GM19328 (cell line): ENCODE data around the gene DPP6.
A peak's percentile ranks its signal among the peaks of the same experiment; 100 is the strongest.

Experiments
- ATAC-seq: cut with Tn5 transposase; IDR thresholded peaks from one replicate; pipeline ENCODE4 v1.9.1; 2021; ENCODE audit warnings: mild to moderate bottlenecking, moderate library complexity; ENCODE audit not compliant: unreplicated experiment

The DPP6 gene

DNA sequence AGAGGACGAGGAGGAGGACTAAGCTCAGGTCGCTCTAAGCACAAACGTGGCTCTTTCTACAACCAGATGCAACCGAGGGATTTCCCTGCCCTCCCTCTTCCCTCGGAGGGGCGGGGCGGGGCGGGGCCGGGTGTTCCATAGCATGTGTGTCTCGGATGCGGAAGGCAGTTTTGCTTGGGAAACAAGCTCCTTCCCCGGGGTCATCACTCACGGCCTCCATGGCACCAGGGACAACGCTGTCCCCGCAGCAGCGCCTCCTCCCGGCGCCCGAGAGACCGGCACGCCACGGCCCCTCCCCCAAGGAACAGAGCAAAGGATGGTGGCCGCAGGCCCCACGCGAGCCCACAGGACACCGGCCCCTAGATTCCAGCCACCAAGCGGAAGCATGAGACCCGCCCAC is 840.3 kb downstream of the DPP6 start:
- no peak for ATAC-seq

GRCh38 chr7:154896076-154896475 is 843.9 kb downstream of the DPP6 start:
- ATAC-seq = no peak

- no peak for ATAC-seq
Observed at GRCh38 chr7:154898973-154899855, 847.0 kb downstream of the DPP6 start.

- ATAC-seq = no peak
Observed at GRCh38 chr7:154899862-154900261, 847.7 kb downstream of the DPP6 start.

GRCh38 chr7:154902600-154903082 is 850.4 kb downstream of the DPP6 start:
- no peak for ATAC-seq

GRCh38 chr7:154903083-154903731 is 851.0 kb downstream of the DPP6 start:
- no peak for ATAC-seq

DNA sequence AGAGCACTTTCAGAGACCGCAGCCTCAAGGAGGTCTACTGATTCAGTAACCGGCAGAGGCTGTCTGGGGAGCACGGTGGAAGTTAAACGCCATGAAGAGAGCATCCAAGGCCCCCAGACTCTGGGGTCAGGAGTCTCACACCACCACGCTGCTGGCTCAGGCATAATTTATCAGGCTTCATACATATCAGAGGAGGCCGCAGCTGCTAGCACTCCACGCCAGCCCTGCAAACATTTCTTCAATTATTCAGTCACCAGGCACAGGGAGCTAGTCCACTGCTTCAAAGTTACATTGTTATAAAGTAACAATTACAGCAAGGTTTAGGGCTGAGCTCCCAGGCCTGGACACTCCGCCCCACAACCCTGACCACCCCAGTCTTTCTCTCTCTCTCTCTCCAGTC is 852.9 kb downstream of the DPP6 start:
- ATAC-seq = no peak

GRCh38 chr7:154905615-154906014 is 853.4 kb downstream of the DPP6 start:
- no peak for ATAC-seq

DNA sequence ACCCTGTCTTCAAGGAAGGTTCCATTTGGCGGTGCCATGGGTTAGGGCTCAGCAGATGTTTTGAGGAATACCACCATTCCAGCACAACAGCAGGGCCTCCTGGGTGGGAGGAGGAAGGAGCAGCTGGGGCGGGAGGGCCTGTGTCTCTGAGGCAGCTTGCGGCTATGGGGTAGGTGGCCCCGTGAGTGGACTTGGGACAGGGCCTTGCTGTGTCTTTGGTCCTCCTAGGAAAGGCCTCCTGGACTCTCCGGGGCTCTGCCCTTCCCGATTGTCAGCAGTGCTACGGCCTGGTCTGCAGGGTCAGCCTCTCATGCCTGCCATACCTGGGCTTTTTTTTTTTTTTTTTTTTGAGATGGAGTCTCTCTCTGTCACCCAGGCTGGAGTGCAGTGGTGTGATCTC is 854.0 kb downstream of the DPP6 start:
- no peak for ATAC-seq

DNA sequence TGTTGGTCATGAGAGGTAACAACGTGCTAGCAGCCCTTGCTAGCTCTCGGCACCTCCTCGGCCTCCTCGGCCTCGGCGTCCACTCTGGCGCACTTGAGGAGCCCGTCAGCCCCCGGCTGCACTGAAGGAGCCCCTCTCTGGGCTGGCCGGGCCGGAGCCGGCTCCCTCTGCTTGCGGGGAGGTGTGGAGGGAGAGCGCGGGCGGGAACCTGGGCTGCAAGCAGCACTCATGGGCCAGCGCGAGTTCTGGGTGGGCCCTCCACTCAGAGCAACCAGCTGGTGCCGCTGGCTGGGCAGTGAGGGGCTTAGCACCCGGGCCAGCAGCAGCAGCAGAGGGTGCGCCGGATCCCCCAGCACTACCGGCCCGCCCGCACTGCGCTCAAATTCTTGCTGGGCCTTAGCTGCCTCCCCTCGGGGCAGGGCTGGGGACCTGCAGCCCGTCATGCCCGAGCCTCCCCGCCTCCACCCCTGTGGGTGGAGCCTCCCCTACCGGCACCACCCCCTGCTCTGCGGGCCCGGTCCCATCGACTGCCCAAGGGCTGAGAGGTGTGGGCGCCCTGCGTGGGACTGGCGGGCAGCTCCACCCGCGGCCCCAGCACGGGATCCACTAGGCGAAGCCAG is 854.6 kb downstream of the DPP6 start:
- ATAC-seq = no peak

DNA sequence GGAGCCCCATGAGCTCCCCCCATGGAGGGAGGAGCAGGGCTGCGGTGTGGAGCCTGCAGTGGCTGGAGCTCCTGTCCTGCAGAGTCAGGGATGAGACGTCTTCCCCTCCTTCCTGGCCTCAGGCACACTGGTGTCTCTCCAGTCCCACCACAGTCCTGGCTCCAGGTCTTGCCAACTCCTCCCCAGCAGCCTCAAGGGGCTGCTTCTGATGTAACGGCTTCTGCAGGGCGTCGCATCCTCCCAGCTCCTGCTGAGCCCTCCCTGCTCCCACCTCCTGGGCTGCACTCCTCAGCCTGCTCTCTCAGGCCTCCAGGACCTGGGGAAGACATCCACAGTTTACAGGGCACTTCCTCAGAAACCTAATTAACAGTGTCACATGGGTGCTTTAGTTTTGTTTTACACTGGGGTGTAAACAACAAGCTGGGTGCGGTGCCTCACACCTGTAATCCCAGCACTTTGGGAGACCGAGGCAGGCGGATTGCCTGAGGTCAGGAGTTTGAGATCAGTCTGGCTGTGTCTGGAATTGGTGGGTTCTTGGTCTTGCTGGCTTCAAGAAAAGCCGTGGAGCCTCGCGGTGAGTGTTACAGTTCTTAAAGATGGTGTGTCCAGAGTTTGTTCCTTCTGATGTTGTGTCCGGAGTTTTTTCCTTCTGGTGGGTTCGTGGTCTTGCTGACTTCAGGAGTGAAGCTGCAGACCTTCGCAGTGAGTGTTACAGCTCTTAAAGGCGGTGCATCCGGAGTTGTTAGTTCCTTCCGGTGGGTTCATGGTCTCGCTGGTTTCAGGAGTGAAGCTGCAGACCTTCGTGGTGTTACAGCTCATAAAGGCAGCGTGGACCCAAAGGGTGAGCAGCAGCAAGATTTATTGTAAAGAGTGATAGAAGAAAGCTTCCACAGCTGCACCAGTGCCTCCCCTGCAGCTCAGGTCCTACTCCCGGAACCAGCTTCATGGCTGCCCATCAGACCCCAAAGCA is 855.7 kb downstream of the DPP6 start:
- no peak for ATAC-seq

- no peak for ATAC-seq
Observed at GRCh38 chr7:154909241-154910105, 857.3 kb downstream of the DPP6 start.

DNA sequence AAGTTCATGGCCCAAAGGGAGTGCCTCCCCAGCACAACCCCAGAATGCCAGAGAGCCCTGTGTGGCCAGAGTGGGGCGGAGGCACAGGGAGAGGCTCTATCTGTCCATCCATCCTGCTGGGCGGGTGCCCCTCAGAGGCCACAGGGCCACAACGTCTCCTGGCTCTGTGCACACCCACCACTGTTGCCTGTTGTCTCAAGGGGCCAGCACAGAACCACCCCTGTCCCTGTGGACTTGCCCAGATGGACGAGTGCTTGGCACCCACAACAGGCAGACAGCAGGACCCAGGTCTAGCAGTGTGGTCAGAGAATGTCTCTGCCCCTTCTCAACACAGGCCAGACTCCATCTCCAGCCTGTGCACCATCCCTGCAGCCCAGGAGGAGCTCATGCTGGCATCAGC is 857.9 kb downstream of the DPP6 start:
- no peak for ATAC-seq

GRCh38 chr7:154910977-154911376 is 858.8 kb downstream of the DPP6 start:
- ATAC-seq = no peak

GRCh38 chr7:154911411-154911810 is 859.2 kb downstream of the DPP6 start:
- no peak for ATAC-seq

- no peak for ATAC-seq
Observed at GRCh38 chr7:154911862-154912455, 859.8 kb downstream of the DPP6 start.

GRCh38 chr7:154912871-154913637 is 860.9 kb downstream of the DPP6 start:
- no peak for ATAC-seq

GRCh38 chr7:154913638-154914307 is 861.6 kb downstream of the DPP6 start:
- ATAC-seq = peak; percentile 99
